ENCODE results near the gene CT47C1. TPM values are rescaled to one million over a fixed set of nuclear protein-coding genes. Genes with fewer than 3 reads are reported as not detected.

The CT47C1 gene
- total RNA-seq, 1 donor from 2014 or later: not detected

DNA sequence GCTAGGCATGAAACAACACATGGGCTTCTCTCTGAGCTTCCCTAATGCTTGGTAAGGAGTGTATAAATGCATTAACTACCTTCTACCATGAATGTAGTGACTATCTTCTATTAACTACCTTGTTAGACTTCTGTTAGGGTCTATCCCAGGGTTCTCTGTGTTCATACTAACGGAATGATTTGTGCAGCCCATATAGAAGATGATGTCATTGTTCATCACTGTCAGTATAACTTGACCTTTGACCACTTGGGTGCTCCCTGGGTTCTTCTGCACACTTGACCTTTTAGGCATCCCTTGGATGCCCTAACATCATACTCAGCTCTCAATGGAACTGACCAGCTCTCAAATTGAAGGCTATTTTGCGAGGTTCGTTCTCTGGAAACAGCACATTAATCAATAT is 30.8 kb upstream of the CT47C1 start:
- Mint-ChIP-seq H3K4me1 (ENCODE audit: low read depth, unreplicated experiment) (peaks cover 10% of the 10 kb centered on the region), H3K9me3 (ENCODE audit: unreplicated experiment) (no peaks in the 10 kb centered on the region), H3K27me3 (ENCODE audit: low read depth, unreplicated experiment) (no peaks in the 10 kb centered on the region), H3K36me3 (ENCODE audit: low read depth, unreplicated experiment) (no peaks in the 10 kb centered on the region), H3K4me3 (ENCODE audit: unreplicated experiment) (no peak overlapping the region), H3K27ac (ENCODE audit: unreplicated experiment) (no peak overlapping the region)
- Histone ChIP-seq H3K9me3 (ENCODE audit: insufficient read depth, low read depth, low read length) (no peaks in the 10 kb centered on the region), H2AFZ (ENCODE audit: low read depth, low read length) (no peak overlapping the region), H3K4me3 (ENCODE audit: insufficient read depth, low read depth, low read length) (no peak overlapping the region), H3K4me1 (ENCODE audit: insufficient read depth, low read length) (peaks cover 11% of the 10 kb centered on the region), H3K9ac (ENCODE audit: low read length) (no peak overlapping the region), H3K27ac (ENCODE audit: low read depth, low read length) (no peak overlapping the region), H3K36me3 (ENCODE audit: insufficient read depth, low read length) (no peaks in the 10 kb centered on the region), H4K20me1 (ENCODE audit: insufficient read depth, low read length) (no peaks in the 10 kb centered on the region), H3K79me2 (ENCODE audit: insufficient read depth, low read length) (no peaks in the 10 kb centered on the region), H3K4me2 (ENCODE audit: low read length) (no peak overlapping the region), H3K27me3 (ENCODE audit: insufficient read depth, low read length) (no peaks in the 10 kb centered on the region)
- no peak for DNase-seq (ENCODE audit: low read depth)
- FAIRE-seq: no peak
- TF ChIP-seq EZH2 (IDR thresholded peaks at IDR 0.05; ENCODE audit: insufficient read depth, low read length): no peak

DNA sequence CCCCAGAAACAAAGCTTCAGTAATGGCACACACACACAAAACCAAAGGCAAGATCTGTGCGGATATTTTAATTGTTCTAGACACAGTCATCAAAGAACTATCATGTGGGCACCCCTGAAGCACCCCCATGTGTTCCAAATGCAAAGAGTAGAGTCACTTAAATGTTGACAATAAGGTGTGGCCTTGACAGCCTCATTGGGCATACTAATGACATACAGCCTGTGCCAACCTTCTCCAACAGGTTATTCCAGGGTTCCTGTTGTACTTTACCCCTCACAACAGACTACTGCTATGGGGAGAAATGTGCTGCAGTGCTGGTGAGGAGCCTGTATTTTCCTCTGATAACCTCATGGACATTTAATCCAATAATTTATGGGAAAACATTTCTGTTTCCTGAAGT is 29.8 kb upstream of the CT47C1 start:
- peaks cover 11% of the 10 kb centered on the region for H3K4me1 ChIP-seq (ENCODE audit: insufficient read depth, low read length)
- no peaks in the 10 kb centered on the region for H3K27me3 ChIP-seq (ENCODE audit: insufficient read depth, low read length)
- H3K79me2 ChIP-seq (ENCODE audit: insufficient read depth, low read length): no peaks in the 10 kb centered on the region
- no peak overlapping the region for H3K9ac ChIP-seq (ENCODE audit: low read length)
- no peaks in the 10 kb centered on the region for H4K20me1 ChIP-seq (ENCODE audit: insufficient read depth, low read length)
- Mint-ChIP-seq H3K4me3 (ENCODE audit: unreplicated experiment) (no peak overlapping the region), H3K9me3 (ENCODE audit: unreplicated experiment) (no peaks in the 10 kb centered on the region), H3K27me3 (ENCODE audit: low read depth, unreplicated experiment) (no peaks in the 10 kb centered on the region), H3K27ac (ENCODE audit: unreplicated experiment) (no peak overlapping the region), H3K36me3 (ENCODE audit: low read depth, unreplicated experiment) (no peaks in the 10 kb centered on the region), H3K4me1 (ENCODE audit: low read depth, unreplicated experiment) (peaks cover 10% of the 10 kb centered on the region)
- H3K4me3 ChIP-seq (ENCODE audit: insufficient read depth, low read depth, low read length): no peak overlapping the region
- TF ChIP-seq, protein P1, sequence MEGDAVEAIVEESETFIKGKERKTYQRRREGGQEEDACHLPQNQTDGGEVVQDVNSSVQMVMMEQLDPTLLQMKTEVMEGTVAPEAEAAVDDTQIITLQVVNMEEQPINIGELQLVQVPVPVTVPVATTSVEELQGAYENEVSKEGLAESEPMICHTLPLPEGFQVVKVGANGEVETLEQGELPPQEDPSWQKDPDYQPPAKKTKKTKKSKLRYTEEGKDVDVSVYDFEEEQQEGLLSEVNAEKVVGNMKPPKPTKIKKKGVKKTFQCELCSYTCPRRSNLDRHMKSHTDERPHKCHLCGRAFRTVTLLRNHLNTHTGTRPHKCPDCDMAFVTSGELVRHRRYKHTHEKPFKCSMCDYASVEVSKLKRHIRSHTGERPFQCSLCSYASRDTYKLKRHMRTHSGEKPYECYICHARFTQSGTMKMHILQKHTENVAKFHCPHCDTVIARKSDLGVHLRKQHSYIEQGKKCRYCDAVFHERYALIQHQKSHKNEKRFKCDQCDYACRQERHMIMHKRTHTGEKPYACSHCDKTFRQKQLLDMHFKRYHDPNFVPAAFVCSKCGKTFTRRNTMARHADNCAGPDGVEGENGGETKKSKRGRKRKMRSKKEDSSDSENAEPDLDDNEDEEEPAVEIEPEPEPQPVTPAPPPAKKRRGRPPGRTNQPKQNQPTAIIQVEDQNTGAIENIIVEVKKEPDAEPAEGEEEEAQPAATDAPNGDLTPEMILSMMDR (IDR thresholded peaks at IDR 0.05; ENCODE audit: insufficient read depth, low read depth, low read length): no peak
- no peak for TF ChIP-seq EZH2 (IDR thresholded peaks at IDR 0.05; ENCODE audit: insufficient read depth, low read length)
- H3K4me2 ChIP-seq (ENCODE audit: low read length): no peak overlapping the region
- no peak overlapping the region for H3K27ac ChIP-seq (ENCODE audit: low read depth, low read length)
- no peaks in the 10 kb centered on the region for H3K36me3 ChIP-seq (ENCODE audit: insufficient read depth, low read length)
- DNase-seq (ENCODE audit: low read depth): no peak
- FAIRE-seq: no peak
- H2AFZ ChIP-seq (ENCODE audit: low read depth, low read length): no peak overlapping the region
- H3K9me3 ChIP-seq (ENCODE audit: insufficient read depth, low read depth, low read length): no peaks in the 10 kb centered on the region

- Mint-ChIP-seq H3K36me3 (ENCODE audit: low read depth, unreplicated experiment) (no peaks in the 10 kb centered on the region), H3K27ac (ENCODE audit: unreplicated experiment) (no peak overlapping the region), H3K4me1 (ENCODE audit: low read depth, unreplicated experiment) (peaks cover 8% of the 10 kb centered on the region), H3K27me3 (ENCODE audit: low read depth, unreplicated experiment) (no peaks in the 10 kb centered on the region), H3K9me3 (ENCODE audit: unreplicated experiment) (peaks cover 2% of the 10 kb centered on the region), H3K4me3 (ENCODE audit: unreplicated experiment) (no peak overlapping the region)
- Histone ChIP-seq H3K9ac (ENCODE audit: low read length) (no peak overlapping the region), H3K79me2 (ENCODE audit: insufficient read depth, low read length) (no peaks in the 10 kb centered on the region), H3K27ac (ENCODE audit: low read depth, low read length) (no peak overlapping the region), H2AFZ (ENCODE audit: low read depth, low read length) (no peak overlapping the region), H3K9me3 (ENCODE audit: insufficient read depth, low read depth, low read length) (no peaks in the 10 kb centered on the region), H3K27me3 (ENCODE audit: insufficient read depth, low read length) (no peaks in the 10 kb centered on the region), H3K36me3 (ENCODE audit: insufficient read depth, low read length) (no peaks in the 10 kb centered on the region), H3K4me3 (ENCODE audit: insufficient read depth, low read depth, low read length) (no peak overlapping the region), H3K4me2 (ENCODE audit: low read length) (no peak overlapping the region), H4K20me1 (ENCODE audit: insufficient read depth, low read length) (no peaks in the 10 kb centered on the region), H3K4me1 (ENCODE audit: insufficient read depth, low read length) (peaks cover 6% of the 10 kb centered on the region)
- TF ChIP-seq, protein P1 (IDR thresholded peaks at IDR 0.05; ENCODE audit: insufficient read depth, low read depth, low read length): no peak
- no peak for TF ChIP-seq EZH2 (IDR thresholded peaks at IDR 0.05; ENCODE audit: insufficient read depth, low read length)
- DNase-seq (ENCODE audit: low read depth): no peak
- no peak for FAIRE-seq
Observed at GRCh38 chrX:119045884-119046283, 26.9 kb upstream of the CT47C1 start.

All from astrocyte (in vitro differentiated cells and primary cell).